ENCODE measurements around the gene ARHGAP26. TPM values are rescaled to one million over a fixed set of nuclear protein-coding genes. Genes with fewer than 3 reads are reported as not detected.

ARHGAP26 gene
- total and polyA plus RNA-seq, 4 donors = 1.8 to 16.7 (median 4.1) TPM

DNA sequence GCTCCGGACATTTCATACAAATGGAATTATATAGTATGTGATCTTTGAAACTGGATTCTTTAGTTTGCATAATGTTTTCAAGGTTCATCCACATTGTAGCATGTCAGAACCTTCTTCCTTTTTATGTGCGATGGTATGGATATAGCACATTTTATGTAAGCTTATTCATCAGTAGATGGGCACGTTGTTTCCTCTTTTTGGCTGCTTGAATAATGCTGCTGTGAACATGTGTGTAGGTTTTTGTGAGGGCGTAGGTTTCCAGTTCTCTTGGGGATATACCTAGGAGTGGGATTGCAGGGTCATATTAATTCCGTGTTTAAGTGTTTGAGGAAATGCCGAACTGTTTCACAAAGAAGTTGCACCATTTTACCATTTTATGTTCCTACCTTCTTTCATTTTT, 445.5 kb downstream of the ARHGAP26 start:
- H3K9me3 ChIP-seq (ENCODE audit: control insufficient read depth in 4 of 4, low read length in 3 of 4) = no peaks in the 10 kb centered on the region
- peaks cover 0 to 2% (median 0%) of the 10 kb centered on the region in 4 donors for H3K4me1 ChIP-seq (ENCODE audit: control insufficient read depth in 4 of 4, insufficient read depth in 4 of 4, low read length in 3 of 4)
- H3K27ac ChIP-seq (ENCODE audit: low read depth in 1 of 2, low read length in 2 of 2) = no peak overlapping the region
- DNase-seq (ENCODE audit: low spot score) = no peak
- H3K9ac ChIP-seq (ENCODE audit: low read depth in 1 of 2, low read length in 2 of 2) = no peak overlapping the region
- TF ChIP-seq HNF4G (IDR thresholded peaks at IDR 0.05) = no peak
- no peak for TF ChIP-seq FOXA2 (IDR thresholded peaks at IDR 0.05)
- TF ChIP-seq YY1 (IDR thresholded peaks at IDR 0.05) = no peak
- no peak for TF ChIP-seq HNF4A (conservative IDR thresholded peaks at IDR 0.05)
- no peak for TF ChIP-seq NR2F2 (IDR thresholded peaks at IDR 0.05)
- TF ChIP-seq TAF1 (conservative IDR thresholded peaks at IDR 0.05) = no peak
- TF ChIP-seq, protein P1, sequence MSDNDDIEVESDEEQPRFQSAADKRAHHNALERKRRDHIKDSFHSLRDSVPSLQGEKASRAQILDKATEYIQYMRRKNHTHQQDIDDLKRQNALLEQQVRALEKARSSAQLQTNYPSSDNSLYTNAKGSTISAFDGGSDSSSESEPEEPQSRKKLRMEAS (IDR thresholded peaks at IDR 0.05) = no peak
- no peak for TF ChIP-seq FOXA1 (IDR thresholded peaks at IDR 0.05)
- TF ChIP-seq EGR1 (IDR thresholded peaks at IDR 0.05; ENCODE audit: low read depth in 2 of 2) = no peak
- no peak for TF ChIP-seq RAD21 (IDR thresholded peaks at IDR 0.05)
- TF ChIP-seq, protein P2, sequence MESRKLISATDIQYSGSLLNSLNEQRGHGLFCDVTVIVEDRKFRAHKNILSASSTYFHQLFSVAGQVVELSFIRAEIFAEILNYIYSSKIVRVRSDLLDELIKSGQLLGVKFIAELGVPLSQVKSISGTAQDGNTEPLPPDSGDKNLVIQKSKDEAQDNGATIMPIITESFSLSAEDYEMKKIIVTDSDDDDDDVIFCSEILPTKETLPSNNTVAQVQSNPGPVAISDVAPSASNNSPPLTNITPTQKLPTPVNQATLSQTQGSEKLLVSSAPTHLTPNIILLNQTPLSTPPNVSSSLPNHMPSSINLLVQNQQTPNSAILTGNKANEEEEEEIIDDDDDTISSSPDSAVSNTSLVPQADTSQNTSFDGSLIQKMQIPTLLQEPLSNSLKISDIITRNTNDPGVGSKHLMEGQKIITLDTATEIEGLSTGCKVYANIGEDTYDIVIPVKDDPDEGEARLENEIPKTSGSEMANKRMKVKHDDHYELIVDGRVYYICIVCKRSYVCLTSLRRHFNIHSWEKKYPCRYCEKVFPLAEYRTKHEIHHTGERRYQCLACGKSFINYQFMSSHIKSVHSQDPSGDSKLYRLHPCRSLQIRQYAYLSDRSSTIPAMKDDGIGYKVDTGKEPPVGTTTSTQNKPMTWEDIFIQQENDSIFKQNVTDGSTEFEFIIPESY (IDR thresholded peaks at IDR 0.05) = no peak
- no peaks in the 10 kb centered on the region for H3K36me3 ChIP-seq (ENCODE audit: control insufficient read depth in 4 of 4, insufficient read depth in 3 of 4, low read depth in 1 of 4, low read length in 3 of 4)
- 91% methylated on average over 6 of the region's 6 CpGs for WGBS
- H3K27me3 ChIP-seq (ENCODE audit: control insufficient read depth in 4 of 4, insufficient read depth in 4 of 4, low read length in 3 of 4) = no peaks in the 10 kb centered on the region
- H3K4me3 ChIP-seq (ENCODE audit: low read depth in 1 of 3, low read length in 3 of 3) = no peak overlapping the region

DNA sequence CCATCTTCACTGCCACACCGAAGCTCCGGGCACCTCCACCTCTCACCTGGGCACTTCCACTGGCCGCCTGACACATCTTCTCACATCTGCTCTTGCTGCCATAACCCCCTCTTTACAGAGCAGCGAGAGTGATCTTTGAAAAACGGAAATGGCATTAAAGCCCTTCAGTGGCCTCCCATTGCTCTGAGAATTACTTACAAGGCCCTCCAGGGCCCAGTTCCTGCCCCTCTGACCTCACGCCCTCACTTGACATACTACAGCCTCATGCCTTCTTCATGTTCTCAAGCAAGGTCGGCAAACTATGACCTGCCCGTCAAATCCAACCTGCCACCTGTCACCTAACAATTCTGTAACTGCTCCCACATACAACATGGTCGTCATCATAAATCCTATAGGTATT, 446.0 kb downstream of the ARHGAP26 start:
- Histone ChIP-seq H3K36me3 (ENCODE audit: control insufficient read depth in 4 of 4, insufficient read depth in 3 of 4, low read depth in 1 of 4, low read length in 3 of 4) (no peaks in the 10 kb centered on the region), H3K4me1 (ENCODE audit: control insufficient read depth in 4 of 4, insufficient read depth in 4 of 4, low read length in 3 of 4) (peaks cover 0 to 2% (median 0%) of the 10 kb centered on the region in 4 donors), H3K27me3 (ENCODE audit: control insufficient read depth in 4 of 4, insufficient read depth in 4 of 4, low read length in 3 of 4) (no peaks in the 10 kb centered on the region), H3K27ac (ENCODE audit: low read depth in 1 of 2, low read length in 2 of 2) (no peak overlapping the region), H3K4me3 (ENCODE audit: low read depth in 1 of 3, low read length in 3 of 3) (no peak overlapping the region), H3K9ac (ENCODE audit: low read depth in 1 of 2, low read length in 2 of 2) (no peak overlapping the region), H3K9me3 (ENCODE audit: control insufficient read depth in 4 of 4, low read length in 3 of 4) (no peaks in the 10 kb centered on the region)
- WGBS = 86% methylated on average over 9 of the region's 9 CpGs
- no peak for TF ChIP-seq FOXA1 (IDR thresholded peaks at IDR 0.05)
- no peak for DNase-seq (ENCODE audit: low spot score)

DNA sequence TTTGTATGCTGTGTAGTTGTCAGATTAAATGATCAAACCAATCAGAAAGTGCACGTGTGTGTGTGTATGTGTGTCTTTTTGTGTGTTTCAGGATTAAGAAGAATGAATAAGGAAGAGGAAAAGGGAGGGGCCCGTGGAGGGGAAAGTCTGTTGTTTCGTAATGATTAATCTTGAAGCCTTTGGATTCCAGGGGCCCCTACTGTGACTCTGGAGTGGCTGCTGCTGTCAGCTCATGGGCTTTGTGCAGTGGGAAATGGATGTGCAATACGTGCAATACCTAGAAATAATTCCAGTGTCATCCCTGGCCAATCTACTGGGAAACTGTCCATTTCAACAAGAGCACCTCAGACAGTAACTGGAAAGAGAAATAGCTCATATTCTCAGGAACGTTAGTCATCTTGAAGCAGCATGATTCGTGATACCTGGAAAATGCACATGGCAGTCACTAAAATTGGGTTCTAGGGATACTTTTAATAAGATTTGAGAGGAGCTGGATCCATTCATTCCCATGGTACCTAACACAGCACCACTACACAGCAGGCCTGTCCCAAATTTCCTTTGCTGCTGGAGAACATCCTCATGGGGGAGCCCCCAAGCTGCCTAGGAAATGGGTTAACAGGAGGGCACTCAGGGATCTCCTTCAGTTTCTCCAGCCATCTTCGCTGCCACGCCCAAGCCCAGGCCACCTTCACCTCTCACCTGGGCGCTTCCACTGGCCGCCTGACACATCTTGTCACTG, 447.1 kb downstream of the ARHGAP26 start:
- no peak overlapping the region for H3K27ac ChIP-seq (ENCODE audit: low read depth in 1 of 2, low read length in 2 of 2)
- H3K4me3 ChIP-seq (ENCODE audit: low read depth in 1 of 3, low read length in 3 of 3) = no peak overlapping the region
- H3K27me3 ChIP-seq (ENCODE audit: control insufficient read depth in 4 of 4, insufficient read depth in 4 of 4, low read length in 3 of 4) = no peaks in the 10 kb centered on the region
- no peak for DNase-seq (ENCODE audit: low spot score)
- TF ChIP-seq, protein P3, sequence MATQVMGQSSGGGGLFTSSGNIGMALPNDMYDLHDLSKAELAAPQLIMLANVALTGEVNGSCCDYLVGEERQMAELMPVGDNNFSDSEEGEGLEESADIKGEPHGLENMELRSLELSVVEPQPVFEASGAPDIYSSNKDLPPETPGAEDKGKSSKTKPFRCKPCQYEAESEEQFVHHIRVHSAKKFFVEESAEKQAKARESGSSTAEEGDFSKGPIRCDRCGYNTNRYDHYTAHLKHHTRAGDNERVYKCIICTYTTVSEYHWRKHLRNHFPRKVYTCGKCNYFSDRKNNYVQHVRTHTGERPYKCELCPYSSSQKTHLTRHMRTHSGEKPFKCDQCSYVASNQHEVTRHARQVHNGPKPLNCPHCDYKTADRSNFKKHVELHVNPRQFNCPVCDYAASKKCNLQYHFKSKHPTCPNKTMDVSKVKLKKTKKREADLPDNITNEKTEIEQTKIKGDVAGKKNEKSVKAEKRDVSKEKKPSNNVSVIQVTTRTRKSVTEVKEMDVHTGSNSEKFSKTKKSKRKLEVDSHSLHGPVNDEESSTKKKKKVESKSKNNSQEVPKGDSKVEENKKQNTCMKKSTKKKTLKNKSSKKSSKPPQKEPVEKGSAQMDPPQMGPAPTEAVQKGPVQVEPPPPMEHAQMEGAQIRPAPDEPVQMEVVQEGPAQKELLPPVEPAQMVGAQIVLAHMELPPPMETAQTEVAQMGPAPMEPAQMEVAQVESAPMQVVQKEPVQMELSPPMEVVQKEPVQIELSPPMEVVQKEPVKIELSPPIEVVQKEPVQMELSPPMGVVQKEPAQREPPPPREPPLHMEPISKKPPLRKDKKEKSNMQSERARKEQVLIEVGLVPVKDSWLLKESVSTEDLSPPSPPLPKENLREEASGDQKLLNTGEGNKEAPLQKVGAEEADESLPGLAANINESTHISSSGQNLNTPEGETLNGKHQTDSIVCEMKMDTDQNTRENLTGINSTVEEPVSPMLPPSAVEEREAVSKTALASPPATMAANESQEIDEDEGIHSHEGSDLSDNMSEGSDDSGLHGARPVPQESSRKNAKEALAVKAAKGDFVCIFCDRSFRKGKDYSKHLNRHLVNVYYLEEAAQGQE (IDR thresholded peaks at IDR 0.05) = no peak
- peak; percentile 20 to 39 for TF ChIP-seq RAD21 (IDR thresholded peaks at IDR 0.05)
- peaks cover 0 to 2% (median 0%) of the 10 kb centered on the region in 4 donors for H3K4me1 ChIP-seq (ENCODE audit: control insufficient read depth in 4 of 4, insufficient read depth in 4 of 4, low read length in 3 of 4)
- WGBS = 85% methylated on average over 10 of the region's 10 CpGs
- no peaks in the 10 kb centered on the region for H3K9me3 ChIP-seq (ENCODE audit: control insufficient read depth in 4 of 4, low read length in 3 of 4)
- H3K36me3 ChIP-seq (ENCODE audit: control insufficient read depth in 4 of 4, insufficient read depth in 3 of 4, low read depth in 1 of 4, low read length in 3 of 4) = no peaks in the 10 kb centered on the region
- H3K9ac ChIP-seq (ENCODE audit: low read depth in 1 of 2, low read length in 2 of 2) = no peak overlapping the region

All from liver (tissue), 9 donors.